Measurements from ENCODE around the gene XKR3. TPM values are rescaled to one million over a fixed set of nuclear protein-coding genes. Genes with fewer than 3 reads are reported as not detected.

The XKR3 gene
- total and polyA plus RNA-seq, 2 of the 8 experiments (the other 6 are each of a cell fraction or from before 2014, with no cell fraction given) = 0.17 TPM; not detected in 1

- FAIRE-seq = no peak
- peaks cover 0 to 3% (median 3%) of the 10 kb centered on the region in 4 experiments; a peak in 2 of 7 replicates for H3K4me1 ChIP-seq (replicated peaks in 1 of 4; ENCODE audit: control insufficient read depth in 3 of 4, insufficient read depth in 4 of 4, low read length in 3 of 4)
- POLR2A ChIA-PET (ENCODE audit: partially characterized antibody) = interaction anchor here (1.0 kb wide), 1 partner anchor 13 kb away, joined by 3 read pairs; no protein-coding TSS in a partner anchor
- no peak for TF ChIP-seq RNF2 (IDR thresholded peaks at IDR 0.05; ENCODE audit: borderline replicate concordance, low read depth, low read length, missing control alignments, poor library complexity, severe bottlenecking)
- no peak for TF ChIP-seq BACH1 (IDR thresholded peaks at IDR 0.05; ENCODE audit: low read length)
- TF ChIP-seq CHD1 (IDR thresholded peaks at IDR 0.05; ENCODE audit: low read depth, low read length) = no peak
- no peak for TF ChIP-seq EP300 (IDR thresholded peaks at IDR 0.05; ENCODE audit: borderline replicate concordance in 1 of 2, low read depth in 2 of 2, low read length in 2 of 2)
- TF ChIP-seq FOSL1 (IDR thresholded peaks at IDR 0.05; ENCODE audit: insufficient read depth, low read depth, low read length) = no peak
- TF ChIP-seq CTBP2 (IDR thresholded peaks at IDR 0.05; ENCODE audit: borderline replicate concordance, insufficient read depth, insufficient read length, low read length) = no peak
- TF ChIP-seq KDM4A (IDR thresholded peaks at IDR 0.05; ENCODE audit: low read depth, low read length, severe bottlenecking) = no peak
- no peak for TF ChIP-seq CHD2 (IDR thresholded peaks at IDR 0.05; ENCODE audit: low read length)
- TF ChIP-seq JUN (IDR thresholded peaks at IDR 0.05; ENCODE audit: low read depth, low read length) = no peak
- TF ChIP-seq TBP (IDR thresholded peaks at IDR 0.05; ENCODE audit: low read depth, low read length) = no peak
- TF ChIP-seq ASH2L (IDR thresholded peaks at IDR 0.05; ENCODE audit: low read length) = no peak
- TF ChIP-seq POU5F1 (IDR thresholded peaks at IDR 0.05; ENCODE audit: low read depth, low read length) = no peak
- no peak for TF ChIP-seq KDM1A (IDR thresholded peaks at IDR 0.05; ENCODE audit: borderline replicate concordance, low read length)
- no peak for TF ChIP-seq POLR2A (IDR thresholded peaks at IDR 0.05; ENCODE audit: control extremely low read depth in 1 of 2, low read depth in 2 of 2, low read length in 2 of 2)
- no peak for TF ChIP-seq SP1 (IDR thresholded peaks at IDR 0.05; ENCODE audit: low read depth, low read length)
Observed at GRCh38 chr22:16807109-16807508, 18.1 kb downstream of the XKR3 start.

More at GRCh38 chr22:16807109-16807508, 18.1 kb downstream of the XKR3 start:
- H3K14ac ChIP-seq (ENCODE audit: insufficient read length) = no peak overlapping the region
- H2AK5ac ChIP-seq (ENCODE audit: low read depth, low read length) = no peak overlapping the region
- no peaks in the 10 kb centered on the region for H3K79me2 ChIP-seq (ENCODE audit: control insufficient read depth in 1 of 2, insufficient read depth in 2 of 2, low read length in 2 of 2)
- H3K23ac ChIP-seq (ENCODE audit: insufficient read length) = no peak overlapping the region
- H3K36me3 ChIP-seq (ENCODE audit: control insufficient read depth in 2 of 4, insufficient read depth in 4 of 4, low read length in 3 of 4) = no peaks in the 10 kb centered on the region
- WGBS, 2 experiments (ENCODE audit: extremely low coverage in 1 of 2, insufficient coverage in 1 of 2, insufficient read length in 1 of 2, insufficient replicate concordance in 2 of 2, low coverage in 1 of 2, low lambda C conversion rate in 2 of 2, missing lambda C conversion rate in 1 of 2) = 29% methylated on average over 2 of the region's 2 CpGs; no CpG with 5 or more reads in 1 of the 2 experiments
- no peaks in the 10 kb centered on the region for H3K27me3 ChIP-seq (replicated peaks in 1 of 4; ENCODE audit: control insufficient read depth in 3 of 4, extremely low read depth in 1 of 4, insufficient read depth in 3 of 4, low read length in 3 of 4)
- H3K9me3 ChIP-seq (ENCODE audit: insufficient read depth in 2 of 2, low read depth in 1 of 2, low read length in 1 of 2) = no peaks in the 10 kb centered on the region
- peak overlapping the region in 1 of 4 experiments; percentile 1; a peak in 1 of 8 replicates for H3K4me3 ChIP-seq (ENCODE audit: extremely low read depth in 1 of 4, insufficient read depth in 2 of 4, low read depth in 3 of 4, low read length in 4 of 4)
- no peak overlapping the region for H4K5ac ChIP-seq (ENCODE audit: insufficient read length, low read depth, low read length)
- no peaks in the 10 kb centered on the region for H3K79me1 ChIP-seq (ENCODE audit: low read depth, low read length)
- no peaks in the 10 kb centered on the region for H4K20me1 ChIP-seq (replicated peaks in 1 of 2; ENCODE audit: control insufficient read depth in 1 of 2, insufficient read depth in 2 of 2, low read length in 2 of 2)
- H4K91ac ChIP-seq (replicated peaks; ENCODE audit: insufficient read length, low read length) = no peak overlapping the region
- no peaks in the 10 kb centered on the region for H3K23me2 ChIP-seq (ENCODE audit: low read depth, low read length)
- no peak for DNase-seq (ENCODE audit: low read depth in 1 of 2, low spot score in 2 of 2)
- no peak overlapping the region for H3K18ac ChIP-seq (ENCODE audit: extremely low read depth, low read length)
- H3K9ac ChIP-seq (replicated peaks in 1 of 4; ENCODE audit: extremely low read depth in 1 of 4, low read depth in 3 of 4, low read length in 3 of 4) = no peak overlapping the region
- CTCF ChIA-PET (ENCODE audit: partially characterized antibody) = interaction anchor here (1.8 kb wide), 1 partner anchor 23 kb away, joined by 9 read pairs; no protein-coding TSS in a partner anchor
- H3K4ac ChIP-seq (replicated peaks; ENCODE audit: insufficient read length, low read depth, low read length) = no peak overlapping the region
- H3K56ac ChIP-seq (replicated peaks; ENCODE audit: insufficient read length, low read depth, low read length) = no peak overlapping the region
- no peak overlapping the region for H2BK120ac ChIP-seq (replicated peaks; ENCODE audit: low read depth, low read length)
- no peak overlapping the region for H2AFZ ChIP-seq (ENCODE audit: low read length)
- peak overlapping the region in 1 of 2 experiments; percentile 10; a peak in 1 of 4 replicates for H3K4me2 ChIP-seq (ENCODE audit: insufficient read depth in 1 of 2, low read depth in 2 of 2, low read length in 2 of 2)
- H2BK12ac ChIP-seq (ENCODE audit: low read depth, low read length) = no peak overlapping the region
- H4K8ac ChIP-seq (ENCODE audit: extremely low read depth, insufficient read depth, low read length) = no peak overlapping the region
- H2BK20ac ChIP-seq (ENCODE audit: low read length) = no peak overlapping the region
- H2BK15ac ChIP-seq (ENCODE audit: low read length) = no peak overlapping the region
- no peak overlapping the region for H3K27ac ChIP-seq (ENCODE audit: low read depth, low read length)
- H2BK5ac ChIP-seq (ENCODE audit: low read depth, low read length) = no peak overlapping the region
